Trophoblast cell (in vitro differentiated cells and primary cell): Measurements from ENCODE around the gene SFMBT1.

ENCODE experiments used
- DNase-seq, 2 donors: peaks; one replicate each; pipeline ENCODE4 v3.0.0-alpha.2; 2016
- H2AFZ ChIP-seq: 2 replicates; pipeline ENCODE4 v1.6.1; 2013; ENCODE audit warnings: low read length, moderate library complexity, mild to moderate bottlenecking; ENCODE audit not compliant: insufficient read depth, poor library complexity
- H2AK5ac ChIP-seq: 2 replicates; pipeline ENCODE4 v1.6.1; 2013; ENCODE audit warnings: mild to moderate bottlenecking, low read length
- H2BK120ac ChIP-seq: 2 replicates; pipeline ENCODE4 v1.6.1; 2013; ENCODE audit warnings: low read length, mild to moderate bottlenecking, moderate library complexity; ENCODE audit not compliant: insufficient read depth, poor library complexity
- H2BK12ac ChIP-seq: 2 replicates; pipeline ENCODE4 v1.6.1; 2013; ENCODE audit warnings: mild to moderate bottlenecking, low read length, moderate library complexity
- H2BK5ac ChIP-seq: 2 replicates; pipeline ENCODE4 v1.6.1; 2013; ENCODE audit warnings: low read length, low read depth, moderate library complexity, mild to moderate bottlenecking; ENCODE audit not compliant: poor library complexity
- H3K14ac ChIP-seq: 2 replicates; pipeline ENCODE4 v1.6.1; 2013; ENCODE audit warnings: mild to moderate bottlenecking, low read length
- H3K18ac ChIP-seq: 2 replicates; pipeline ENCODE4 v1.6.1; 2013; ENCODE audit warnings: mild to moderate bottlenecking, low read length
- H3K23ac ChIP-seq: 2 replicates; pipeline ENCODE4 v1.6.1; 2013; ENCODE audit warnings: low read length
- H3K27ac ChIP-seq: 2 replicates; pipeline ENCODE4 v1.5.1; 2013; ENCODE audit warnings: low read depth, mild to moderate bottlenecking, inconsistent platforms, low read length, moderate library complexity
- H3K27me3 ChIP-seq: 2 replicates; pipeline ENCODE4 v1.6.1; 2013; ENCODE audit warnings: inconsistent platforms, mild to moderate bottlenecking, low read length, moderate library complexity; ENCODE audit not compliant: insufficient read depth
- H3K36me3 ChIP-seq, 2 experiments: 1 replicate in 1 of 2; 2 replicates in 1 of 2; pipeline ENCODE4 v1.6.1; 2013; ENCODE audit warnings: low read length in 2 of 2, mild to moderate bottlenecking in 2 of 2, moderate library complexity in 1 of 2; ENCODE audit not compliant: insufficient read depth in 2 of 2, control insufficient read depth in 1 of 2
- H3K4ac ChIP-seq: 2 replicates; pipeline ENCODE4 v1.6.1; 2013; ENCODE audit warnings: low read depth, mild to moderate bottlenecking, low read length, moderate library complexity
- H3K4me1 ChIP-seq, 2 experiments: 1 replicate in 1 of 2; 2 replicates in 1 of 2; pipeline ENCODE4 v1.6.1; 2013; ENCODE audit warnings: low read length in 2 of 2, mild to moderate bottlenecking in 2 of 2, moderate library complexity in 1 of 2; ENCODE audit not compliant: insufficient read depth in 2 of 2, control insufficient read depth in 1 of 2
- H3K4me2 ChIP-seq: 2 replicates; pipeline ENCODE4 v1.6.1; 2013; ENCODE audit warnings: inconsistent platforms, mild to moderate bottlenecking, low read length, moderate library complexity
- H3K4me3 ChIP-seq: 2 replicates; pipeline ENCODE4 v1.5.1; 2013; ENCODE audit warnings: mild to moderate bottlenecking, low read depth, low read length, inconsistent platforms
- H3K79me1 ChIP-seq: one replicate; pipeline ENCODE4 v1.6.1; 2013; ENCODE audit warnings: low read length
- H3K79me2 ChIP-seq: 2 replicates; pipeline ENCODE4 v1.6.1; 2013; ENCODE audit warnings: low read length, mild to moderate bottlenecking; ENCODE audit not compliant: control insufficient read depth, insufficient read depth, poor library complexity
- H3K9ac ChIP-seq: 2 replicates; pipeline ENCODE4 v1.6.1; 2013; ENCODE audit warnings: mild to moderate bottlenecking, low read length
- H3K9me3 ChIP-seq: 2 replicates; pipeline ENCODE4 v1.6.1; 2013; ENCODE audit warnings: low read depth, mild to moderate bottlenecking, control low read depth, inconsistent platforms, low read length; ENCODE audit not compliant: insufficient read depth
- H4K12ac ChIP-seq: 2 replicates; pipeline ENCODE4 v1.6.1; 2013; ENCODE audit warnings: low read depth, mild to moderate bottlenecking, low read length, moderate library complexity
- H4K8ac ChIP-seq: 2 replicates; pipeline ENCODE4 v1.6.1; 2013; ENCODE audit warnings: low read depth, mild to moderate bottlenecking, low read length, moderate library complexity
- H4K91ac ChIP-seq: one replicate; pipeline ENCODE4 v1.6.1; 2013; ENCODE audit warnings: low read depth, mild to moderate bottlenecking, low read length, moderate library complexity
- WGBS: extraction: QIAGEN DNeasy Blood & Tissue Kit; methylation state at CpG from one replicate; pipeline ENCODE4 v1.1.7; 2013; ENCODE audit warnings: missing lambda C conversion rate; ENCODE audit not compliant: insufficient read length, insufficient coverage; ENCODE audit errors: extremely low coverage; 5-methylcytosine and 5-hydroxymethylcytosine counted together

SFMBT1 gene

DNA sequence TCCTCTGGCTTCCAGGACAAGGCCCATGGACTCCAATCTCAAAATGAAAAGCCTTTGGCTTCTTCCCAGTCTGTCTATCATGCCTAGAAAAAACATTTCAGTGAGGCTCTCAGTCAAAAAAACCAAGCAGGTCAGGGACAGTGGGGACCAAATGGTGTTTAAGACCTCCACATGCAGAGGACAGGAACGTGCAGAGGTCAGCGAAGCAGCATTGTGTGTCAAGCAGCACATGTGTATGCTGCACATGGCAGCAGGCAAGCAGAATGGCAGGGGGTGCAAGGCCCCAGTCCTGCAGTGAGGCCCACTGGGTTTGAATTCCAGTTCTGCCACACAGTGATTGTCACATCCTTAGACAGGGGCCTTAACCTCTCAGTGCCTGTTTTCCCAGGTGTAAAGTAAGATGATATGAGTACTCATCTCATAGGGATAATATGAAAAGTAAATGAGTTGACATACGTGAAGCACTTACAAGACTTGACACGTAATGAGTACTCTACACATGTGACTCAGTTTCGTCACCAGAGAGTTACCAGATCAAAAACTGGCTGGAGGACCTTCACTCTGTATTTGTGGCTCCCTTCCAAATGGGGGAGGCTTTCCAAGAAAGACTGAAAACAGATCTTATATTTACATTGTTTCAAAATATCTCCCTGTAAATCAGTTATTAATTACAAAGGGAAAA, 159.7 kb downstream of the SFMBT1 start:
- Histone ChIP-seq H3K14ac (no peak overlapping the region), H3K79me1 (no peaks in the 10 kb centered on the region), H3K4me1 (no peaks in the 10 kb centered on the region), H4K91ac (no peak overlapping the region), H2BK5ac (no peak overlapping the region), H4K12ac (no peak overlapping the region), H3K36me3 (no peaks in the 10 kb centered on the region), H2BK12ac (no peak overlapping the region), H3K4me3 (no peak overlapping the region), H3K23ac (no peak overlapping the region), H3K18ac (no peak overlapping the region), H2BK120ac (no peak overlapping the region), H3K79me2 (no peaks in the 10 kb centered on the region), H3K4me2 (no peak overlapping the region), H2AFZ (no peak overlapping the region), H3K9ac (no peak overlapping the region), H3K9me3 (no peaks in the 10 kb centered on the region), H3K27ac (no peak overlapping the region), H4K8ac (no peak overlapping the region), H2AK5ac (no peak overlapping the region), H3K4ac (no peak overlapping the region), H3K27me3 (no peaks in the 10 kb centered on the region)
- WGBS = no CpG with 5 or more reads among the region's 5 CpGs
- DNase-seq = no peak

DNA sequence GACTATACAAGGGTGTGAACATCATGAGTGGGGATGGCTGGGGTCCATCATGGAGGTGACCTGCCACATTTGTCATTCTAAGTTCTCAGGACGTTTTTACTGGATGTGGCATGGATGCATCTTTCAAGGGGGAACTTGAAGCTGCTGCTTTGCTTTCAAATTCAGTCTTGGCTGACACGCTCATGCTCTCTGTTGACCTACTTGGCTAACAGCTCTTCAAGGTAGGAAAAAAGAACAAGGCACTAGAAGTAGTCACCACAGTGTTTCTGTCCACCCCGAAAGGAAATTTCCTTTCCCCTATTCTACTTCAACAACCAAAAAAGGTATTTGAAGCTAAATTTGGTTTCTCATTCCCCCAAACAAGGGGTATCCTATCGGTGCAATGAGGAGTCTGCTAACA, 163.5 kb downstream of the SFMBT1 start:
- H3K27ac ChIP-seq = no peak overlapping the region
- no peak overlapping the region for H2BK12ac ChIP-seq
- H3K79me2 ChIP-seq = no peaks in the 10 kb centered on the region
- no peak overlapping the region for H2BK5ac ChIP-seq
- no peaks in the 10 kb centered on the region for H3K27me3 ChIP-seq
- H3K4ac ChIP-seq = no peak overlapping the region
- no peaks in the 10 kb centered on the region for H3K79me1 ChIP-seq
- H2AFZ ChIP-seq = no peak overlapping the region
- WGBS = no CpG with 5 or more reads among the region's 4 CpGs
- no peak overlapping the region for H2AK5ac ChIP-seq
- H3K9ac ChIP-seq = no peak overlapping the region
- H3K18ac ChIP-seq = no peak overlapping the region
- H3K4me3 ChIP-seq = no peak overlapping the region
- no peak overlapping the region for H4K12ac ChIP-seq
- no peak overlapping the region for H3K23ac ChIP-seq
- no peak overlapping the region for H4K91ac ChIP-seq
- no peaks in the 10 kb centered on the region for H3K36me3 ChIP-seq
- no peak overlapping the region for H3K4me2 ChIP-seq
- no peaks in the 10 kb centered on the region for H3K4me1 ChIP-seq
- no peak overlapping the region for H3K14ac ChIP-seq
- H3K9me3 ChIP-seq = no peaks in the 10 kb centered on the region
- H4K8ac ChIP-seq = no peak overlapping the region
- no peak for DNase-seq
- no peak overlapping the region for H2BK120ac ChIP-seq

DNA sequence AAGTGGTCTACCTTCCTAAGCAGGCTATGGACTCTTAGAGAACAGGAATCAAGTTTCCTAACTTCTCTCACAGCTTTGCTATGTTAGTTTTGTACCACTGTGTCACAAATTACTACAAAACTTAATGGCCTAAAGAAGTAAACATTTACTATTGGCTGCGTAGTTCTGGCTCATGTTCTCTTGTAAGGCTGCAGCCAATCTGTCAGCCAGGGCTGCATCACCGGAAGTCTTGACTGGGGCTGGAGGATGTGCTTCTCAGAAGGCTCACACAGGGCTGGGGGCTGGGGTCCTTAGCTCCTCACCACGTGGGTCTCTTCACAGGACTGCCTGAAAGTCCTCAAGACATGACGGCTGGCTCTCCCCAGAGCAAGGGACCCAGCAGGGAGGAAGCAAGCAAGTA, 164.0 kb downstream of the SFMBT1 start:
- Histone ChIP-seq H2BK12ac (no peak overlapping the region), H4K12ac (no peak overlapping the region), H3K9me3 (no peaks in the 10 kb centered on the region), H2AFZ (no peak overlapping the region), H3K23ac (no peak overlapping the region), H4K91ac (no peak overlapping the region), H4K8ac (no peak overlapping the region), H3K18ac (no peak overlapping the region), H3K9ac (no peak overlapping the region), H2BK120ac (no peak overlapping the region), H3K4me1 (no peaks in the 10 kb centered on the region), H3K14ac (no peak overlapping the region), H3K4me2 (no peak overlapping the region), H3K36me3 (no peaks in the 10 kb centered on the region), H3K4me3 (no peak overlapping the region), H2AK5ac (no peak overlapping the region), H3K79me2 (no peaks in the 10 kb centered on the region), H3K4ac (no peak overlapping the region), H3K79me1 (no peaks in the 10 kb centered on the region), H2BK5ac (no peak overlapping the region), H3K27ac (no peak overlapping the region), H3K27me3 (no peaks in the 10 kb centered on the region)
- no CpG with 5 or more reads among the region's 4 CpGs for WGBS
- no peak for DNase-seq

DNA sequence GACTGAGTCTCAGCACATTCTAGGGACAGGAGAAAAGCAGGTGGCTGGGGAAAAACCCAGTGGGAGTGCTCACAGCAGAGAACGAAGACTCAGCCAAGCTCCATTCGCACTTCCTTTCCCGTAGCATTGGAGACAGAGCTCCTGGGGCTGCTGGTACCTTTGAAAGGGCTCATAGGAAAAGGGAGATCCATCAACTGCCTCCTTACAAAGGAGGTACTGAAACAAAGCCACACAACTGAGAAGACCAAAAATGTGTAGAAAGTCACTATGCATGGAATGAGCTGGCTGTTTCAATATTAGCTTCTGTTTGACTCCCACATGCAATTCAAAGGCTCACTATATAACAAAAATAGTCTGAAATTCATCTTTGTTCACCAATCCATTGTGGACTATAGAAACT, 165.4 kb downstream of the SFMBT1 start:
- Histone ChIP-seq H3K18ac (no peak overlapping the region), H2AK5ac (no peak overlapping the region), H2BK120ac (no peak overlapping the region), H3K23ac (no peak overlapping the region), H2BK5ac (no peak overlapping the region), H3K36me3 (no peaks in the 10 kb centered on the region), H3K27me3 (no peaks in the 10 kb centered on the region), H3K27ac (no peak overlapping the region), H2BK12ac (no peak overlapping the region), H3K79me1 (no peaks in the 10 kb centered on the region), H4K8ac (no peak overlapping the region), H3K4me1 (peaks cover 0 to 2% of the 10 kb centered on the region in 2 experiments), H3K4me3 (no peak overlapping the region), H3K4ac (no peak overlapping the region), H3K79me2 (no peaks in the 10 kb centered on the region), H2AFZ (no peak overlapping the region), H4K91ac (no peak overlapping the region), H3K4me2 (no peak overlapping the region), H3K14ac (no peak overlapping the region), H3K9ac (no peak overlapping the region), H4K12ac (no peak overlapping the region), H3K9me3 (no peaks in the 10 kb centered on the region)
- WGBS = no CpG with 5 or more reads among the region's 3 CpGs
- DNase-seq = no peak
